Trophoblast cell (in vitro differentiated cells and primary cell): ENCODE results near the gene SPATA2L.
"Not testable (repeated sequence)": the region's sequence is repeated elsewhere in the genome, so short reads cannot be mapped to it uniquely, and the experiment has no call there.

Experiments
- DNase-seq, 2 donors: peaks; one replicate each; pipeline ENCODE4 v3.0.0-alpha.2; 2016
- H2AFZ ChIP-seq: 2 replicates; pipeline ENCODE4 v1.6.1; 2013; ENCODE audit warnings: low read length, moderate library complexity, mild to moderate bottlenecking; ENCODE audit not compliant: insufficient read depth, poor library complexity
- H2AK5ac ChIP-seq: 2 replicates; pipeline ENCODE4 v1.6.1; 2013; ENCODE audit warnings: mild to moderate bottlenecking, low read length
- H2BK120ac ChIP-seq: 2 replicates; pipeline ENCODE4 v1.6.1; 2013; ENCODE audit warnings: low read length, mild to moderate bottlenecking, moderate library complexity; ENCODE audit not compliant: insufficient read depth, poor library complexity
- H2BK12ac ChIP-seq: 2 replicates; pipeline ENCODE4 v1.6.1; 2013; ENCODE audit warnings: mild to moderate bottlenecking, low read length, moderate library complexity
- H2BK5ac ChIP-seq: 2 replicates; pipeline ENCODE4 v1.6.1; 2013; ENCODE audit warnings: low read length, low read depth, moderate library complexity, mild to moderate bottlenecking; ENCODE audit not compliant: poor library complexity
- H3K14ac ChIP-seq: 2 replicates; pipeline ENCODE4 v1.6.1; 2013; ENCODE audit warnings: mild to moderate bottlenecking, low read length
- H3K18ac ChIP-seq: 2 replicates; pipeline ENCODE4 v1.6.1; 2013; ENCODE audit warnings: mild to moderate bottlenecking, low read length
- H3K23ac ChIP-seq: 2 replicates; pipeline ENCODE4 v1.6.1; 2013; ENCODE audit warnings: low read length
- H3K27ac ChIP-seq: 2 replicates; pipeline ENCODE4 v1.5.1; 2013; ENCODE audit warnings: low read depth, mild to moderate bottlenecking, inconsistent platforms, low read length, moderate library complexity
- H3K27me3 ChIP-seq: 2 replicates; pipeline ENCODE4 v1.6.1; 2013; ENCODE audit warnings: inconsistent platforms, mild to moderate bottlenecking, low read length, moderate library complexity; ENCODE audit not compliant: insufficient read depth
- H3K36me3 ChIP-seq, 2 experiments: 1 replicate in 1 of 2; 2 replicates in 1 of 2; pipeline ENCODE4 v1.6.1; 2013; ENCODE audit warnings: low read length in 2 of 2, mild to moderate bottlenecking in 2 of 2, moderate library complexity in 1 of 2; ENCODE audit not compliant: insufficient read depth in 2 of 2, control insufficient read depth in 1 of 2
- H3K4ac ChIP-seq: 2 replicates; pipeline ENCODE4 v1.6.1; 2013; ENCODE audit warnings: low read depth, mild to moderate bottlenecking, low read length, moderate library complexity
- H3K4me1 ChIP-seq, 2 experiments: 1 replicate in 1 of 2; 2 replicates in 1 of 2; pipeline ENCODE4 v1.6.1; 2013; ENCODE audit warnings: low read length in 2 of 2, mild to moderate bottlenecking in 2 of 2, moderate library complexity in 1 of 2; ENCODE audit not compliant: insufficient read depth in 2 of 2, control insufficient read depth in 1 of 2
- H3K4me2 ChIP-seq: 2 replicates; pipeline ENCODE4 v1.6.1; 2013; ENCODE audit warnings: inconsistent platforms, mild to moderate bottlenecking, low read length, moderate library complexity
- H3K4me3 ChIP-seq: 2 replicates; pipeline ENCODE4 v1.5.1; 2013; ENCODE audit warnings: mild to moderate bottlenecking, low read depth, low read length, inconsistent platforms
- H3K79me1 ChIP-seq: one replicate; pipeline ENCODE4 v1.6.1; 2013; ENCODE audit warnings: low read length
- H3K79me2 ChIP-seq: 2 replicates; pipeline ENCODE4 v1.6.1; 2013; ENCODE audit warnings: low read length, mild to moderate bottlenecking; ENCODE audit not compliant: control insufficient read depth, insufficient read depth, poor library complexity
- H3K9ac ChIP-seq: 2 replicates; pipeline ENCODE4 v1.6.1; 2013; ENCODE audit warnings: mild to moderate bottlenecking, low read length
- H3K9me3 ChIP-seq: 2 replicates; pipeline ENCODE4 v1.6.1; 2013; ENCODE audit warnings: low read depth, mild to moderate bottlenecking, control low read depth, inconsistent platforms, low read length; ENCODE audit not compliant: insufficient read depth
- H4K12ac ChIP-seq: 2 replicates; pipeline ENCODE4 v1.6.1; 2013; ENCODE audit warnings: low read depth, mild to moderate bottlenecking, low read length, moderate library complexity
- H4K8ac ChIP-seq: 2 replicates; pipeline ENCODE4 v1.6.1; 2013; ENCODE audit warnings: low read depth, mild to moderate bottlenecking, low read length, moderate library complexity
- H4K91ac ChIP-seq: one replicate; pipeline ENCODE4 v1.6.1; 2013; ENCODE audit warnings: low read depth, mild to moderate bottlenecking, low read length, moderate library complexity
- WGBS: extraction: QIAGEN DNeasy Blood & Tissue Kit; methylation state at CpG from one replicate; pipeline ENCODE4 v1.1.7; 2013; ENCODE audit warnings: missing lambda C conversion rate; ENCODE audit not compliant: insufficient read length, insufficient coverage; ENCODE audit errors: extremely low coverage; 5-methylcytosine and 5-hydroxymethylcytosine counted together

The SPATA2L gene

GRCh38 chr16:89695086-89695874 lies 6.2 kb downstream of the SPATA2L start:
- no peak for DNase-seq
- no peaks in the 10 kb centered on the region for H3K79me2 ChIP-seq
- no peak overlapping the region for H3K9ac ChIP-seq
- no peak overlapping the region for H3K4ac ChIP-seq
- peaks cover 67 to 71% of the 10 kb centered on the region in 2 experiments for H3K36me3 ChIP-seq
- H3K14ac ChIP-seq = no peak overlapping the region
- no peak overlapping the region for H2AFZ ChIP-seq
- no peaks in the 10 kb centered on the region for H3K79me1 ChIP-seq
- H3K27ac ChIP-seq = no peak overlapping the region
- H2AK5ac ChIP-seq = no peak overlapping the region
- H3K27me3 ChIP-seq = no peaks in the 10 kb centered on the region
- no peak overlapping the region for H4K91ac ChIP-seq
- H3K4me2 ChIP-seq = no peak overlapping the region
- H3K23ac ChIP-seq = no peak overlapping the region
- no peak overlapping the region for H4K12ac ChIP-seq
- H2BK120ac ChIP-seq = no peak overlapping the region
- H2BK12ac ChIP-seq = no peak overlapping the region
- H3K9me3 ChIP-seq = peaks cover 2% of the 10 kb centered on the region
- no peak overlapping the region for H4K8ac ChIP-seq
- no CpG with 5 or more reads among the region's 31 CpGs for WGBS
- H3K18ac ChIP-seq = no peak overlapping the region
- peaks cover 4% of the 10 kb centered on the region in 2 experiments for H3K4me1 ChIP-seq
- no peak overlapping the region for H2BK5ac ChIP-seq
- H3K4me3 ChIP-seq = no peak overlapping the region

GRCh38 chr16:89694784-89695085 lies 6.8 kb downstream of the SPATA2L start:
- WGBS = no CpG with 5 or more reads among the region's 23 CpGs
- not testable (repeated sequence) for H3K79me1 ChIP-seq, H4K8ac ChIP-seq, H3K27ac ChIP-seq, H2AFZ ChIP-seq, H3K14ac ChIP-seq, DNase-seq, H3K18ac ChIP-seq, H3K9ac ChIP-seq, H4K91ac ChIP-seq, H3K27me3 ChIP-seq, H3K4me2 ChIP-seq, H2BK12ac ChIP-seq, H3K4me3 ChIP-seq, H3K9me3 ChIP-seq, H2BK5ac ChIP-seq, H4K12ac ChIP-seq, H3K23ac ChIP-seq, H2BK120ac ChIP-seq, H3K4ac ChIP-seq, H3K4me1 ChIP-seq, H2AK5ac ChIP-seq, H3K79me2 ChIP-seq
- H3K36me3 ChIP-seq = peaks cover 69 to 73% of the 10 kb centered on the region in 2 experiments

- no peak for DNase-seq
- H4K91ac ChIP-seq = no peak overlapping the region
- H2BK120ac ChIP-seq = no peak overlapping the region
- no peak overlapping the region for H3K9ac ChIP-seq
- no peak overlapping the region for H3K18ac ChIP-seq
- no peak overlapping the region for H3K27ac ChIP-seq
- no peaks in the 10 kb centered on the region for H3K27me3 ChIP-seq
- peaks cover 72 to 75% of the 10 kb centered on the region in 2 experiments for H3K36me3 ChIP-seq
- peak overlapping the region; percentile 30 for H3K4me3 ChIP-seq
- H2AK5ac ChIP-seq = no peak overlapping the region
- H3K4me1 ChIP-seq = no peaks in the 10 kb centered on the region
- H3K4me2 ChIP-seq = no peak overlapping the region
- no peak overlapping the region for H3K23ac ChIP-seq
- H2BK5ac ChIP-seq = no peak overlapping the region
- H3K9me3 ChIP-seq = peaks cover 3% of the 10 kb centered on the region
- H4K8ac ChIP-seq = no peak overlapping the region
- H4K12ac ChIP-seq = no peak overlapping the region
- H3K4ac ChIP-seq = no peak overlapping the region
- no peak overlapping the region for H2AFZ ChIP-seq
- H3K79me1 ChIP-seq = no peaks in the 10 kb centered on the region
- no peak overlapping the region for H3K14ac ChIP-seq
- no peak overlapping the region for H2BK12ac ChIP-seq
- WGBS = no CpG with 5 or more reads among the region's 32 CpGs
- no peaks in the 10 kb centered on the region for H3K79me2 ChIP-seq
These were observed 7.3 kb downstream of the SPATA2L start for GRCh38 chr16:89693931-89694783.

GRCh38 chr16:89693289-89693731 lies 8.2 kb downstream of the SPATA2L start:
- H4K91ac ChIP-seq = no peak overlapping the region
- no peaks in the 10 kb centered on the region for H3K4me1 ChIP-seq
- H2AFZ ChIP-seq = no peak overlapping the region

More at GRCh38 chr16:89693289-89693731, 8.2 kb downstream of the SPATA2L start:
- no CpG with 5 or more reads among the region's 11 CpGs for WGBS
- no peak for DNase-seq
- no peak overlapping the region for H3K27ac ChIP-seq
- H3K18ac ChIP-seq = no peak overlapping the region
- H3K9me3 ChIP-seq = peaks cover 4% of the 10 kb centered on the region
- no peak overlapping the region for H3K9ac ChIP-seq
- no peak overlapping the region for H3K14ac ChIP-seq
- no peak overlapping the region for H3K4me3 ChIP-seq
- no peak overlapping the region for H4K8ac ChIP-seq
- no peak overlapping the region for H3K4me2 ChIP-seq
- H3K23ac ChIP-seq = no peak overlapping the region
- H2BK5ac ChIP-seq = no peak overlapping the region
- no peaks in the 10 kb centered on the region for H3K79me2 ChIP-seq
- no peak overlapping the region for H3K4ac ChIP-seq
- H2BK12ac ChIP-seq = no peak overlapping the region
- no peak overlapping the region for H2AK5ac ChIP-seq
- H3K79me1 ChIP-seq = no peaks in the 10 kb centered on the region
- no peaks in the 10 kb centered on the region for H3K27me3 ChIP-seq
- peaks cover 76% of the 10 kb centered on the region in 2 experiments for H3K36me3 ChIP-seq
- no peak overlapping the region for H2BK120ac ChIP-seq
- H4K12ac ChIP-seq = no peak overlapping the region
